Measurements from ENCODE around the gene REM2. TPM values are rescaled to one million over a fixed set of nuclear protein-coding genes. Genes with fewer than 3 reads are reported as not detected.
"Not testable (repeated sequence)": the region's sequence is repeated elsewhere in the genome, so short reads cannot be mapped to it uniquely, and the experiment has no call there.

REM2 gene
- polyA plus RNA-seq, 4 donors = 1.3 to 2.3 (median 1.9) TPM

- peak in 3 of 4 donors; percentile 62 to 73 (median 69) for DNase-seq (ENCODE audit: low read depth in 4 of 4, low spot score in 2 of 4)
These were observed 34.5 kb upstream of the REM2 start for GRCh38 chr14:22848351-22849164.

GRCh38 chr14:22849212-22849819 lies 33.7 kb upstream of the REM2 start:
- no peak for DNase-seq (ENCODE audit: low read depth in 4 of 4, low spot score in 2 of 4)

GRCh38 chr14:22850944-22851764 lies 31.9 kb upstream of the REM2 start:
- DNase-seq (ENCODE audit: low read depth in 4 of 4, low spot score in 2 of 4) = no peak

- DNase-seq (ENCODE audit: low read depth in 4 of 4, low spot score in 2 of 4) = not testable (repeated sequence)
These were observed 30.8 kb upstream of the REM2 start for GRCh38 chr14:22852178-22852577.

GRCh38 chr14:22852599-22852939 lies 30.5 kb upstream of the REM2 start:
- no peak for DNase-seq (ENCODE audit: low read depth in 4 of 4, low spot score in 2 of 4)

- DNase-seq (ENCODE audit: low read depth in 4 of 4, low spot score in 2 of 4) = peak; percentile 77 to 88 (median 82)
These were observed 29.9 kb upstream of the REM2 start for GRCh38 chr14:22852940-22853767.

- not testable (repeated sequence) for DNase-seq (ENCODE audit: low read depth in 4 of 4, low spot score in 2 of 4)
These were observed 28.7 kb upstream of the REM2 start for GRCh38 chr14:22854296-22854695.

- no peak for DNase-seq (ENCODE audit: low read depth in 4 of 4, low spot score in 2 of 4)
These were observed 27.9 kb upstream of the REM2 start for GRCh38 chr14:22854963-22855724.

GRCh38 chr14:22856428-22856827 lies 26.6 kb upstream of the REM2 start:
- no peak for DNase-seq (ENCODE audit: low read depth in 4 of 4, low spot score in 2 of 4)

- DNase-seq (ENCODE audit: low read depth in 4 of 4, low spot score in 2 of 4) = not testable (repeated sequence)
These were observed 22.6 kb upstream of the REM2 start for GRCh38 chr14:22860377-22860776.

GRCh38 chr14:22861651-22862050 lies 21.4 kb upstream of the REM2 start:
- no peak for DNase-seq (ENCODE audit: low read depth in 4 of 4, low spot score in 2 of 4)

- no peak for DNase-seq (ENCODE audit: low read depth in 4 of 4, low spot score in 2 of 4)
These were observed 18.0 kb upstream of the REM2 start for GRCh38 chr14:22864979-22865378.

- no peak for DNase-seq (ENCODE audit: low read depth in 4 of 4, low spot score in 2 of 4)
These were observed 17.3 kb upstream of the REM2 start for GRCh38 chr14:22865424-22866405.

GRCh38 chr14:22866874-22867273 lies 16.1 kb upstream of the REM2 start:
- DNase-seq (ENCODE audit: low read depth in 4 of 4, low spot score in 2 of 4) = no peak

- no peak for DNase-seq (ENCODE audit: low read depth in 4 of 4, low spot score in 2 of 4)
These were observed 12.2 kb upstream of the REM2 start for GRCh38 chr14:22870811-22871223.

GRCh38 chr14:22871224-22872032 lies 11.6 kb upstream of the REM2 start, which contains the start of gene LRP10:
TSS of gene LRP10 (plus strand) at chr14:22871740. CDS start at chr14:22872304, 564 bp downstream.
- DNase-seq (ENCODE audit: low read depth in 4 of 4, low spot score in 2 of 4) = peak; percentile 76 to 92 (median 84)

GRCh38 chr14:22872033-22872832 lies 10.8 kb upstream of the REM2 start:
- peak; percentile 86 to 91 (median 87) for DNase-seq (ENCODE audit: low read depth in 4 of 4, low spot score in 2 of 4)
